Ishikawa (cell line): ENCODE results near the gene ARFGEF3.

Experiments
- CEBPB ChIP-seq: IDR thresholded peaks from 2 replicates; pipeline ENCODE4 v1.6.1; 2012
- CREB1 ChIP-seq: IDR thresholded peaks from 2 replicates; pipeline ENCODE4 v1.6.1; 2012; ENCODE audit warnings: low read depth
- EGR1 ChIP-seq: IDR thresholded peaks from 2 replicates; pipeline ENCODE4 v1.6.1; 2012
- EP300 ChIP-seq: IDR thresholded peaks from 2 replicates; pipeline ENCODE4 v1.6.1; 2012; ENCODE audit warnings: borderline replicate concordance
- FOXM1 ChIP-seq: IDR thresholded peaks from 2 replicates; pipeline ENCODE4 v1.6.1; 2012; ENCODE audit warnings: low read depth, borderline replicate concordance
- NFIC ChIP-seq: IDR thresholded peaks from 2 replicates; pipeline ENCODE4 v1.6.1; 2012
- RAD21 ChIP-seq: IDR thresholded peaks from 2 replicates; pipeline ENCODE4 v1.6.1; 2012; ENCODE audit warnings: low read depth
- REST ChIP-seq: IDR thresholded peaks from 2 replicates; pipeline ENCODE4 v1.6.1; 2012; ENCODE audit warnings: low read depth, mild to moderate bottlenecking
- TAF1 ChIP-seq: IDR thresholded peaks from 2 replicates; pipeline ENCODE4 v1.6.1; 2012; ENCODE audit warnings: low read depth, mild to moderate bottlenecking
- TCF12 ChIP-seq: IDR thresholded peaks from 2 replicates; pipeline ENCODE4 v1.6.1; 2012; ENCODE audit warnings: low read depth
- TEAD4 ChIP-seq: IDR thresholded peaks from 2 replicates; pipeline ENCODE4 v1.6.1; 2012
- USF1 ChIP-seq: IDR thresholded peaks from 2 replicates; pipeline ENCODE4 v1.6.1; 2012
- YY1 ChIP-seq: IDR thresholded peaks from 2 replicates; pipeline ENCODE4 v1.6.1; 2012; ENCODE audit warnings: low read depth
- ZBTB7A ChIP-seq: IDR thresholded peaks from 2 replicates; pipeline ENCODE4 v1.6.1; 2012; ENCODE audit warnings: low read depth
- TF ChIP-seq, protein P1 (sequence below): IDR thresholded peaks from 2 replicates; pipeline ENCODE4 v1.6.1; 2012

The ARFGEF3 gene

DNA sequence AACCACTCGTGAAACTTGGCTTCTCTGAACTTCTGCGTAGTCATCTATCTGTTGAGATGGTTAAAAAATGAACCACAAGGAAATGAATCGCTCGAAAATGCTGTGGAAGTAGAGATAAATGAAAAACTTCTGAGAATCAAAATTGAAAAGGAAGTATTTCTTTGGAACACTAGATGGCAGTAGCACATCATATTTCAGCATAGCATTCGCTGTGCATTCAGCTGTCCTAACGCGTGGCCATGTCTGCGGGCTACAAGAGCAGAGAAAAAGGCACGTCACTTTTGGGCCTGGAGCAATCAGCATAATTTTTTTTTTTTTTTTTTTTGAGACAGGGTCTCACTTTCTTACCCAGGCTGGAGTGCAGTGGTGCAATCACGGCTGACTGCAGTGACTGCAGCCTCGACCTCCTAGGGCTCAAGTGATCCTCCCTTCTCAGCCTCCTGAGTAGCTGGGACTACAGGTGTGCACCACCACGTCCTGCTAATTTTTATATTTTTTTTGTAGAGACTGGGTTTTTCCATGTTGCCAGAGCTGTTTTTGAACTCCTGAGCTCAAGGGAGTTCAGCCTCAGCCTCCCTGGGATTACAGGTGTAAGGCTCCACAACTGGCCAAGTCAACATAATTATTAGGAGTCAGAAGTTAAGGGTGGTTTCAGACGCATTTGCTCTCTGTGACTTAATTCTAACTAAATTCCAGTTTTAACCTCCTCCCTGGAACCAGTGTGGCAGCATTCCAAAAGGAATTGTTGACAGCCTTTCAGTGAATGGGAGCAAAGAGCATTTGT, 45.7 kb upstream of the ARFGEF3 start:
- peak; percentile 92 for TF ChIP-seq RAD21
- no peak for TF ChIP-seq FOXM1
- peak; percentile 55; the same call in 1 of the 2 replicates for TF ChIP-seq YY1
- no peak for TF ChIP-seq EGR1
- TF ChIP-seq ZBTB7A, result no peak
- no peak for TF ChIP-seq TAF1
- TF ChIP-seq TCF12, result no peak
- TF ChIP-seq NFIC, result no peak
- TF ChIP-seq, protein P1, sequence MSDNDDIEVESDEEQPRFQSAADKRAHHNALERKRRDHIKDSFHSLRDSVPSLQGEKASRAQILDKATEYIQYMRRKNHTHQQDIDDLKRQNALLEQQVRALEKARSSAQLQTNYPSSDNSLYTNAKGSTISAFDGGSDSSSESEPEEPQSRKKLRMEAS, result 0 out of 2 replicates have a peak, but pooled peaks have one; percentile 19
- TF ChIP-seq USF1, result no peak
- TF ChIP-seq TEAD4, result no peak
- no peak for TF ChIP-seq REST
- TF ChIP-seq CEBPB, result no peak
- TF ChIP-seq EP300, result no peak
- TF ChIP-seq CREB1, result no peak

GRCh38 chr6:138116661-138116999, 45.1 kb upstream of the ARFGEF3 start:
- TF ChIP-seq REST (no peak), TEAD4 (no peak)

DNA sequence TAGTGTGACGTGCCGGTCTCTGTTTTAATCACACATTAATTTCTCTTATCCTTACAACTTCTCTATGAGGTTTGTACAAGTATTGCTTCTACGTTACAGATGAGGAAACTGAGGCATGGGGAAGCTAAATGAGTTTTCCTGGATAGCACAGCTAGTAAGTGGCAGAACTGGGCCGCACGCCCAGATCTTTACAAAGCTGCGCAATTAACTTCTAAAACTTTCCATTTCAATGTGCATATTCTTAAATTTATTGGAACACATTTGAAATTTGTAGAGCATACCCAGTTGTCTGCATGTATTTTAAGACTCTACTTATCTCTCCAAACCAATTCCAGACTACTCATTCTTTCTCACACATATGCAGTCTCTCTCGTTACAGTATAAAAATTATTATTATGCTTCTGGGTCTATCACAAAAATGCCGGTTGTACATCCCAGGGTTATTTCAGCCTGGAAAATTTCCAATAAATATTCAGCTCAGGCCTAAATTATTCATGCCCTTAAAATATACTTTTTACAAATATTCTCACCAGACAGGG, 44.3 kb upstream of the ARFGEF3 start:
- TF ChIP-seq TEAD4 (no peak), NFIC (no peak), TAF1 (no peak), ZBTB7A (no peak), CEBPB (no peak), USF1 (no peak), REST (no peak), TCF12 (no peak), EGR1 (no peak)
- TF ChIP-seq, protein P1, result no peak

- TF ChIP-seq ZBTB7A, result no peak
- no peak for TF ChIP-seq FOXM1
- TF ChIP-seq TCF12, result no peak
- TF ChIP-seq, protein P1, result no peak
- TF ChIP-seq CEBPB, result no peak
- TF ChIP-seq USF1, result no peak
- TF ChIP-seq EP300, result no peak
- no peak for TF ChIP-seq EGR1
- no peak for TF ChIP-seq NFIC
- no peak for TF ChIP-seq CREB1
- no peak for TF ChIP-seq REST
- TF ChIP-seq TAF1, result no peak
- no peak for TF ChIP-seq YY1
- TF ChIP-seq TEAD4, result no peak
- no peak for TF ChIP-seq RAD21
Measured at GRCh38 chr6:138119976-138120375, 41.8 kb upstream of the ARFGEF3 start.
